Mucosa of gallbladder (tissue), 1 donor: Measurements from ENCODE around the gene CYP26B1. TPM values are rescaled to one million over a fixed set of nuclear protein-coding genes. Genes with fewer than 3 reads are reported as not detected.
"Not testable (repeated sequence)": the region's sequence is repeated elsewhere in the genome, so short reads cannot be mapped to it uniquely, and the experiment has no call there.

Experiments
- DNase-seq: peaks from one replicate; pipeline ENCODE4 v3.0.0-alpha.2; 2020; ENCODE audit warnings: low spot score
- total RNA-seq: library from RNA; stranded (reverse); gene quantifications from one replicate; pipeline ENCODE4 v1.2.1, GENCODE V29; 2021
- donor health status: DM: no; HTN: no; CAD: no.

The CYP26B1 gene
- total RNA-seq, 1 donor from 2014 or later = 2.2 TPM

DNA sequence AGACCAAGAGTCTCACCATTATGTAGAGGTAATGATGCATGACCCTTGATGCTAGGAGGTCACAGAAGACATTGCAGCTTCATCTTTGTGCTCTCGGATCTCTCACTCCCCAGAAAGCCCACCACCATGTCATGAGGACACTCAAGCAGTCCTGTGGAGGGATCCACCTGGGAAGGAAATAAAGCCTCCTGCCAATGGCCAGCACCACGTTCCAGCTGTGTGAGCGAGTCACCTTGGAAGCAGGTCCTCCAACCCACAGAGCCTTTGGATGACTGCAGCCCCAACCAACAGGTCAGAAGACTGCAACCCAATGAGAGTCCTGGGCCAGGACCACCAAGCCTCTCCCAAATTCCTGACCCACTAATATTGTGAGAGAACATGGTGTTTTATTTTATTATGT lies 38.4 kb downstream of the CYP26B1 start:
- DNase-seq = no peak

DNA sequence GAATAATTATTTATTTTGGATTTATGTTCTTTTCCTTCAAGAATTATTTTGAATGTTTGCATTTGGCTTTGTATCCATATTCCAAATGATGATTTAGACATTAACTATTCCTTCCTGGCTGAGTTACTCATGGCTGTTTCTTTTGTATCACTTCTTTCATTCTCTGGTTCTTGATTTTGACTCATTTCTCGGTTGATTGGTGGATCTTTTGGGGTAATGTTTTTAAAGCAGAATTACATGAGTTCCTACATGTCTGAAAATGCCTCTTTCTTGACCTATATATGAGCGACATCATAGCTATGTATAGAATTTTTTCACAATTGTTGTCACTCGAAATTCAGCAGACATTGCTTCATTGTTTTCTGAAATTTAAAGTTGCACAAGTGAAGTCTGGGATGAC lies 39.5 kb downstream of the CYP26B1 start:
- no peak for DNase-seq

DNA sequence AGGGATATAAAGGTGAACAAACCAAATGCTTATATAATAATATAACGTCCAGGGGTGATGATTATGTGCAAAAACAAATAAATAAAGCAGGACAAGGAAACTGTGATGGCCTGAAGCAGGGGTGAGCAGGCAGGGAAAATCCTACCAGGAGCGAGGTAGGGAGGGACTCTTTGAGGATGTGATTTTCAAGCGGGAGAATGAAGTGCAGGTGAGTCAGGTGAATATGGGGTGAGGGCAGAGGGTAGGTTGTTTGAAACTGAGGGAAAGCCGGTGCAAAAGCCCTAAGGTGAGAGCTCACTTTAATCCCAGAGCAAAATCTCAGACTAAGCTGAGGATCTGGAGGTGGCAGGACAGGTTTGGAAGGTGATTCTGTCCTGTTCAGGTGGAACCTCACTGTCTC lies 40.7 kb downstream of the CYP26B1 start:
- no peak for DNase-seq

DNA sequence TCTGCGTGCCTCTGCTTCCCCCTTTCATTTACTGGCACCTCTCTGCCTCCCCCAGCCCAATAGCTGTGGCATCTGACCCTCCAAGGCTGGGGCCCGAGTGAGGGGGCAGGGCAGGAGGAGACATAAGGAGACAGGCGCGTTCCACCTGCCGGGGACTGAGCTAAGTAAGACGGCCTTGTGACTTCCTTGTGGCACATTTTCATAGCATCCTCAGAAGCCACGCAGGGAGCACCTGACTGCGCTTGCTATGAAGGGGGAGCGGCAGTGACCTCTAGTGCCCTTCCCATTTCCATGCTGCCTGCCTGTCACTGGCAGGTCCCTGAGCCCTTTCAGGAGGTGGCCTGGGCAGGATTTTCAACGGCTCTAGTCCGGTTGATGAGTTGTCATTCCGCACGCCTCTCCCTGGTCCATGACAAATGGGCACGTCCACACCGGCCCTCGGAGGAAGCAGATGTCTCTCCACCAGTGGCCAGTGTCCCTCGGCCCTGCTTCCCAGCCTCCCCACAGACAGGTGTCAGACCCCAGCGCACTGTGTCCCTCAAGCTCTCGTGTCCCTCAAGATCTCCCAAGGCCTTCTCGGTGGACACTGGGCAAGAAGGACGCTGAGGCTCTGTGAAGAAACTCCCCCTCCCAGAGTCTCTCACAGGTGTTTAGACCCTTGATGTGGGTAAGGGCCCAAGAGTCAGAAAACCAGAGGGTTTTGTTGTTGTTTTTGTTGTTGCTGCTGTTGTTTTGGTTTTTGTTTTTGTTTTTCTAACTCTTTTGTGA lies 42.7 kb downstream of the CYP26B1 start:
- no peak for DNase-seq

DNA sequence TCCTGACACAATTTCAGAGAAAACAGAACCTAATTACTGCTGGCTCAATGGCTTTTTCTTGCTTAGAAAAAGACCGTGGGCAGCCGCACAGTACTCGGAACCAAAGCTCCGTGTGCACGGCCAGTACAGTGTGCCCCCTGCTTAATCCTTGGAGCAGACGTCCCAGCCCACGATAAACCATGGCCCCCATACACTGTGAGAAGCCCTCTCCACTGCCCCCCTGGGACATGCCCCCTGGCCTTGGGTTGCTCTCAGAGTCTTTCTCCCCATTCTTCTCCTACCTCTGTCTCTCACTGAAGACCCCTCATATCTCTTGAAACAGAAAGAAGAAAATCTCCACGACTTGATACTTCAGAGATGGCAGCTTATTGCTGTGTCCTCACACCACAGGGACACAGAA lies 44.0 kb downstream of the CYP26B1 start:
- DNase-seq = no peak

DNA sequence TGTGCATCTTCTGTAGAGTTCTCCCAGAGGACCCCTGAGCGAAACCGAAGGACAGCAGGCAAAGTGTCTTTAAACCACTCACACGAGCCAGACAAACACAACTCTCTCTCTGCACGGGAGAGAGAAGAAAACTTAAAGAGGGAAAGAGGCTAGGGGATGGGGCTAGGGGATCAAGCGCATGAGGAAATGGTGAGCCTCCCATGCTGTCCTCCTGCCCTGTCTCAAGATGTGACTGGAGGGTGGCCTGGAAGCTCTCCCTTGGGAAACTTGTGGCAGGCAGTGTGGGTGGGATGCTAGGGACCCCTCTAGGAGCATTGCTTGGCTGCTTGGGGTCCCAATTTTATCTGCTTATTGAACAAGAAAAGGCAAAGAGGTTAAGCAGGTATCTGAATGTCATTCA lies 44.5 kb downstream of the CYP26B1 start:
- DNase-seq = no peak

DNA sequence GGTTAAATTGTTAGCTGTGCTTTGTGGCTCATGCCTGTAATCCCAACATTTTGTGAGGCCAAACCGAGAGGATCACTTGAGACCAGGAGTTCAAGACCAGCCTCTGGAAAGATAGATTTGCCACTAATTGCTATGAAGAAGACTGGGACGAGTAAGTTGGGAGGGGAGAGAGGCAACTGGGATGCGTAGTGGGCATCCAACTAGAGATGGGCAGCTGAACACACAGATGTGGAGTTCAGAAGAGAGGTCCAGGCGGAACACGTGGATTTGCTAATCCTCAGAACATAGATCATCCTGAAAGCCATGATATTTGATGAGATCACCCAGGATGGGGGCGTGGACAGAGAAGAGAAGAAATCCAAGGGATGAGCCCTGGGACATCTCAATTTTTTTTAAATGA lies 48.7 kb downstream of the CYP26B1 start:
- no peak for DNase-seq

DNA sequence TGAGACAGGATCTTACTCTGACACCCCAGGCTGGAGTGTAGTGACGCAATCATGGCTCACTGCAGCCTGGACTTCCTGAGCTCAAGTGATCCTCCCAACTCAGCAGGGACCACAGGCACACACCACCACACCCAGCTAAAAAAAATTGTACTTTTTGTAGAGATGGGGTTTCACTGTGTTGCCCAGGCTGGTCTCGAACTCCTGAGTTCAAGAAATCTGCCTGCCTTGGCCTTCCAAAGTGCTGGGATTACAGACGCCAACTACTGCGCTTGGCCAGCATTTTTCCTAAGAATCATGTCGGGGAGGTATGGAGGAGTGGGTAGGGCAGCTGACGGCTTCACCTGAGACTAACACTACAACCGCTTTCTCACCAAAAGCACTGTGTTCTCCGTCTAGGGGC lies 50.4 kb downstream of the CYP26B1 start:
- no peak for DNase-seq

DNA sequence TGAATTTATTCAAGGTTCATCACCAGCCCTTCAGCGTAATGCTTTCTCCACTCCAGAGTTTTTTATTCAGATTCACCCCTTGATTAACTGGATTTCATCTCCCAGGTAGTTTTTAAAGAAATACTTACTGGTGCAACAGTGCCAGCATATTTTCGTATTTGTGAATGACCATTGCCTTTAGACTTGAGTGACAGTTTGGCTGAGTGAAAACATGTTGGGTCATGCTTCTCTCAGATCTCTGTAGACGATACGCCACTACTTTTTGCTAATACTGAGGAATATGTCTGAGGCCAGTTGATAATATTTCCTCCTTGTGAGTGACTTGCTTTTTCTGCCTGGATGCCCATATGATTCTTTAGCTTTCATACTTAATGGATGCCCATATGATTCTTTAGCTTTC lies 51.5 kb downstream of the CYP26B1 start:
- DNase-seq = no peak

DNA sequence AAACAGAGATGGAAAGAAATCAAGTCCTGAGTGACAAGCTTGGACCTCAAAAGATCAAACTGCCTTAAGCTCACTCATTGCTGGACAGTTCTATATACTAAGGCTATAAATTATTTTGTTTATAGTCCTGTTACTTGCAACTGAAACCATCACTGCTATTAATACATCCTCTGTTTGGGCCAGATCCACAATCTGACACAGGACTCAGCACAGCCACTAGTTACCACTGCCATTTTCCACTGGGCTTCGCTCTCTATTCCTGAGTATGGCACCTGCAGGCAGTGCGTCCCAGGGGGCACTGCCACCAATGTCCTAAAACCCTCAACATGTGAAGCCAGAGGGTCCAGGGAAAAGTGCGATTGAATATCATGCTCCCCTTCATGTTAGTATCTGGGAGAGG lies 52.3 kb downstream of the CYP26B1 start:
- no peak for DNase-seq

DNA sequence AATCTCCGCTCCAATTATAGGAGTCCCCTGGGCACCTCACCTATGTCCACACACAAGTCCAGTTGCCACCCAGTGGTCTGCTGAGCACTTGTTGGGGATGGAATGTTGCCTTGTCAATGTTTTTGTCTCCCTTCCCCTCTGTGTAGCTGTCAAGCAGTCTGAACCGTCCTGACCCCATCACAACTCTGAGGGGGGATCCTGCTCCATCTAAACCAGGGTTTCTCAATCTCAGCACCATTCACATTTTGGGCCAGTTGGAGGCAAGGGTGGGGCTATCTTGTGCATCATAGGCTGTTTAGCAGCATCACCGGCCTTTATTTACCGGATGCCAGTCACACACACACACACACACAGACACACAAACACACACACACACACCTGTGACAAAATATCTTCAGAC lies 53.0 kb downstream of the CYP26B1 start:
- no peak for DNase-seq

DNA sequence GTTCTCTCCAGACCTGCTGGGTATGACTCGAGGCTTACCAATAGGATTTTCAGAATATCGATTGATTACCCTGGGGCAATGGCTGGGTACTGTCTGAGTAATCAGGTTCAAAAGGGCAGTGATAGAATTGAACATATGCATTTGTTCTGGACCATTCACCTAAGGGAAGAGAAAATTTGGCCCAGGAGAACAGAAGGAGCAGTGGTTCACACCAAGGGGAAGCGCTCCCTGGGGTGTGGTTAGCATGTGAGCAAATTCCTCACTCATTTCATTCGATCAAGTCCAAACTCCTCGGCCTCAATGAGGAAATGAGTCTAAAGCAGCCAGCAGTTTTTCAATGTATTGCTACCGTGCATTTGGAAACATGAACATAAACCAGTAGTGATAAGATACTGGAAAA lies 55.6 kb downstream of the CYP26B1 start:
- peak; percentile 56 for DNase-seq

DNA sequence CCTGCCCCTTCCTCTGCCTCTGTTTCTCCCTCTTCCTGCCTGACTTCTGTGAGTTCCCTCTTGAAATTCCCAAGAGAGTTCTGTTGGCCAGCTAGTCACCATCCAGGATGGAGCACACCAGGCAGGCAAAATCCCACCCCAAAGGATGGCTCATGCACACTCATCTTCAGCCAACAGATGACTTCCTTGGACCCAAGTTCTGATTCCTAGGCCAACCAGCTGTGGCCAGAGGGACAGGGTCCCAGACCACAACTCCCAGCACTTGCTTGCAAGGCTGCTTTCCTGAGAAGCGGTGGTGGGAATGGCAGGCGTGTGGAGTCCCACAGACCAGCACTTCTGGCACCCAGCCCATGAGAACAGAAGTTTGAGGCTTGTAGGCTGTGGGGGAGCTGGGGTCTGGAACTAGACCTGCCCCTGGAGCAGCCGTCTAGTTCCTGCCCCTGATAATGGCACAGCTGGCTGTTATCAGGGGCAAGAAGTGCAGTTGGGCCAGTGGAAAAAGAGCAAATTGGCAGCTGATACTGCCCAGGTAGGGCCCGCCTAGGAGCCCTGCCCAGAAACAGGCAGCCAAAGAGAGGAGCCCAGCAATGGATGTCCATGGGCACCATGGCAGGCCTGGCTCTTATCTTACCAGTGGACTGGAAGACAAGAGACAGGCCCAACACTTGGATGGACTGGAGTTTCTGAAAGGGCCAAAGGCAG lies 56.7 kb downstream of the CYP26B1 start:
- no peak for DNase-seq

DNA sequence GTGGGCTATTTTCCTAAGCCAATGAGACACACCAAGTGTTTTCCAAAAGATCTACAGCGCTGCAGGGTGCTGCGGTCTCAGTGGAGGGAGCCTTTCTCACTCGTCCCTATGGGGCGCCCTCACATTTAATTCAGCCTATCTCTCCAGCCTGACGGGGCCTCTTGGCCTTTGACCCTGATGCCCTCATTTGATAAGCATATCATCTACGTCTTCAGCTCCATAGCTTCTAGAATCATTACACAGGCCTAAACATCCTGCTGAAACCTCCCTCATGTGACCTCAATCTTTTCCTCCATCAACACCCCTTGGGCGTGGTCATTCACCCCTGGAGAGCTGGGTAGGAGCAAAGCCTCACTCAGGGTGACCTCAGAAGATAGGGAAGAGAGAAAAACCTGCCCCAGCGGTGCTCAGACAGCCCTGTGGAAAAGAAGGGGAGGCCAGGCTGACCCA lies 57.4 kb downstream of the CYP26B1 start:
- no peak for DNase-seq

DNA sequence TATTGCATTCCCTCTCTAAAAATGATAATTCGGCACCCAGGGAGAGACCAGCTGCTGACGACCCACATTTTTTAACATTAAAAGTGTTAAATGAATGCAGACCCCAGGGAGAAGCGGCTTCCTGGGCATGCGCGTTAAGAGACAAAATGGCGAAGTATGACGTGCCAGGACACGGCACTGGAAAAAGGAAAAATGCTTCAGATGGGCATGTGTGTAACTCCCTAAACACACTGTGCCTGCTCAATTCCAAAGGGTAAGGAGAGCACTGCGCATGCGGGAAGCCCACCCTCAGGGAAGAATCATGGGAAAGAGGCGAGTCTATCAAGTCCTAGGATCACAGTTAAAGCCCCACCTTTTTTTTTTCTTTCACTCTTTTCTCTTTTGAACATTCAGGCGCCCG lies 58.1 kb downstream of the CYP26B1 start:
- no peak for DNase-seq

DNA sequence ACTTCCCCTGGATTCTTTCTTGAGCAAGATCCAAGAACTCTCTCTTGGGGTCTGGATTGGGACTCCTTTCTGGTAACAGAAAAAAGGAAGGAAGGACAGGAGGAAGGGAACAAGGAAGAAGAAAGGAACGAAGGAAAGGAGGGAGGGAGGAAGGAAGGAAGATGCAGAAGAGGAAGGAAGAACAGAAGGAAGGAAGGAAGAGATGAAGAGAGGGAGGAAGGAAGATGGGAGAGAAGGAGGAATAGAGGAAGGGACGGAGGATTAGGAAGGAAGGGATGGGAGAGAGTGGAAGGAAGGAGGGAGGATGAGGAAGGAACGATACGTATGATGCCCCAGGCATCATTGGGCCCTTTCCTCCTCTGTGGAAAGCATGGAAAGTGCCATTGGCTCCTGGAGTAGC lies 58.6 kb downstream of the CYP26B1 start:
- DNase-seq = no peak

DNA sequence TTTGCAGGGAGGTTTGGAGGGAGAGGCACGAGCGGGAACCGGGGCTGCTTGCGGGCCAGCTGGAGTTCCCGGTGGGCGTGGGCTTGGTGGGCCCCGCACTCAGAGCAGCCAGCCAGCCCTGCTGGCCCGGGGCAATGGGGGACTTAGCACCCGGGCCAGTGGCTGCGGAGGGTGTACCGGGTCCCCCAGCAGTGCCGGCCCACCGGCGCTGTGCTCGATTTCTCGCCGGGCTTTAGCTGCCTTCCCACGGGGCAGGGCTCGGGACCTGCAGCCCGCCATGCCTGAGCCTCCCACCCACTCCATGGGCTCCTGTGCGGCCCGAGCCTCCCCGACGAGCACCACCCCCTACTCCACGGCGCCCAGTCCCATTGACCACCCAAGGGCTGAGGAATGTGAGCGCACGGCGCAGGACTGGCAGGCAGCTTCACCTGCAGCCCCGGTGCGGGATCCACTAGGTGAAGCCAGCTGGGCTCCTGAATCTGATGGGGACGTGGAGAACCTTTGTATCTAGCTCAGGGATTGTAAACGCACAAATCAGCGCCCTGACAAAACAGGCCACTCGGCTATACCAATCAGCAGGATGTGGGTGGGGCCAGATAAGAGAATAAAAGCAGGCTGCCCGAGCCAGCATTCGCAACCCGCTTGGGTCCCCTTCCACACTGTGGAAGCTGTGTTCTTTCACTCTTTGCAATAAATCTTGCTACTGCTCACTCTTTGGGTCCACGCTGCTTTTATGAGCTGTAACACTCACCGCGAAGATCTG lies 60.6 kb downstream of the CYP26B1 start:
- not testable (repeated sequence) for DNase-seq

DNA sequence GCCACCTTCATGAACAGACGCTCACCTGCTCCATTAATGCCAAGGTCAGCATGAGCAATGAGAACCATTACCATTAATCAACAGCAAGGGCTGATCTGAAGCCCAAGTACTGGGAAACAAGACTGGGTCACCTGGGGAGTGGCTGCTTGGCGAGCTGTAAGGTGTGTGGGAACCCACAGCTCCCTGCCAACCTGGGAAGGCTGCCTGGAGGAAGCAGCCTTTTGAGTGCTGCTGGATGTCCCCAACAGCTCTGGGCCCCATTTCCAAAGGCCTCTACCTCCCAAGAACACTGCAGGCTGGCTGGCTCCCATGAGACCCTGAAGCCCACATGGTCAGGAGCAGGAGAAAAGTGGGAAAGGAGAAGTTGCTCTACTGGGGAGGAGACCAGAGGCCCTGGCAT lies 62.1 kb downstream of the CYP26B1 start:
- no peak for DNase-seq

DNA sequence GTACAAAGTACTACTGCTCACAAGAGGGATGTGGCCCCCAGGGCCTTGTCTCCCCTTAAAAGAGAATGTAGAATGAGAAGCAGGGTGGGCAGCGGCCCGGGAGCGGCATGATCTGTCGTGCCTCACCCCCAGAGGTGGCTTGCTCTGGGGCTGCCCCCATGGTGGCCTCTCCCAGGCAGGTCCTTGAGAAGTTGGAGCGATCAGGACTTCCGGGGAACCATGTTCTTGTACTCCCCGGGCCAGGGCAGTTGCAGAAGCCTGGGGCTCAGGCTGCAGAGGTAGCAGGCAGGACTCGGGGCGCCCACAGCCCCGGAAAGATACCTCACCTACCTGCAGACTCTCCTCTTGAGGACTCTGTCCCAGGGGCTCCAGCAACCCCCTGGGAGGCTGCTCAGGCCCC lies 62.6 kb downstream of the CYP26B1 start:
- DNase-seq = no peak

DNA sequence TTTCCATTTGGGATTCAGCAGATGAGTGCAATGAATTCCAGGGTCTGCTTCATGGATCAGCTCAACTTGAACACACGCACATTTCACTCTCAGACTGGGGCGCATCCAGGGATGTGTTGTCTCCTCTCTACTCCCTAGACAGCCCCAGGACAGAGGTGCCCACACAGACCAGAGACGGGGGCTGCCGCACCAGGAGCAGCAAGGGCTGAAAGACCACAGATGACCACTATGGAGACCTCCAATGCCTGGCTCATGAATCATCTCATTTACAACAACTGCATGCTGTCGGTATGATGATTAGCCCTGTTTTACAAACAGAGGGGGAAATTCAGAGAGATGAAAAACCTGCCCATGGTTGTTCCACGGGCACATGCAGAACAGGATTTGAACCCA lies 63.1 kb downstream of the CYP26B1 start:
- no peak for DNase-seq

DNA sequence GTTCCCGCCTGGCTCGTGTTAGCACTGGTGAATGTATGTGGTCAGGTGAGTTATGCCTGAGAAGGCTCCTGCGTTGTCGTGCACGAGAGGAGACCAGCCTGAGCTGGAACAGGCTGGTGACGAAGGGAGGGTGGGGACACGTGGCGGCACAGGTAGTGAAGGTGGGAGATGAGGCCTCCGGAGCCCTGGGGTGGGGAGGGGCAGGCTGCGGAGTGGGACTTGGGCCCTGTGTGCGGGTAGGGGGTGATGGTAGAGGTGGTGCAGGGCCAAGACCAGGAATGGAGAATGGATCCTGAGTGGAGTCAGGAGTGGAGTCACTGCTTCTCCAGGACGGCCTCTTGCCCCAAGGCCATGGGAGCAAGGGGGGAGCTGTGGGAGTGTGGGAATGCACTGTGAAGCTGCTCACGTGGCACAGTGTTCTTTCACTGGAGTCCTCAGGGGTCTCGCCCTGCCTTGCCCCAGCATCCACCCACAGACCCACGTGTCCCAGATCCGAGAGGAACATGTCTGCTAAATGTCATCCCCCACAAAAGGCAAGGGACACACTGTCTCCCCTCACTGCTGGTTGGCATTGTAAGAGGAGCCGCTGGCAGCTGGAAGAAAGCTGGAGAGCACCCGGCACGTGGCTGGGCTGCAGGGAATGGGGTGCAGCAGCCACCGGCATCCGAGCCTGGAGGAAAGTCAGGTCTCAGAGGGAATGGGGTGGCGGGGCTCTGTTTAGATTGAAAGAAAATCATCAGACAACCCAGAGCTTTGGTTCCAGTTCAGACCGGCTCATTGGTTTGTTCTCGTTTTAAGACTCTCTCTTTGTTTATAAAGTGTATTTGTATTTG lies 63.7 kb downstream of the CYP26B1 start:
- DNase-seq = no peak

DNA sequence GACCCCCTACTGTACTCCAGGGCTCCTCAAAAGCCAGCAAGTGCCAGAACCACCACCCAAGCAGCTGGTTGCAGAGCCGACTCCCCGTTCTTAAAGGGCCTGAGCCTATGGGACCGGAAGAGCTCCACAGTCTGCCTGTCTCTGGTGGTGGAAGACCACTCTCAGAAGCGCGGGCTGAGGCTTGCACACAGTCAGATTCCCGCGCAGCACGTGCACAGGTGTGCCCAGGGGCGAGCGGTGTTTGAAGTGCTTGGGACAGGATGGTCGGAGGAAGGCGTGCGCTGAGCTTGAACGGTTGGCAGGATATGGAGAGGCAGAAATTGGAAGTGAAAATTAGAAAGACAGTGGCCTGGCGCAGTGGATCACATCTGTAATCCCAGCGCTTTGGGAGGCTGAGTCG lies 64.8 kb downstream of the CYP26B1 start:
- DNase-seq = no peak
